Fibroblast of pulmonary artery (primary cell): ENCODE results near the gene BCL11A.

Experiments
- DNase-seq: peaks from one replicate; pipeline ENCODE4 v3.0.0-alpha.2; 2010; ENCODE audit warnings: low read depth
- H3K4me3 ChIP-seq: replicated peaks from 2 replicates; pipeline ENCODE4 v1.5.1; 2011; ENCODE audit warnings: low read depth, mild to moderate bottlenecking, control low read depth, low read length, moderate library complexity
- TF ChIP-seq, protein P1 (sequence below): IDR thresholded peaks from 2 replicates; pipeline ENCODE4 v1.5.1; 2011; ENCODE audit warnings: mild to moderate bottlenecking, control low read depth, low read length, inconsistent platforms; ENCODE audit errors: missing control alignments

BCL11A gene

GRCh38 chr2:60522462-60522861 lies 31.0 kb downstream of the BCL11A start:
- no peak for DNase-seq
- no peak overlapping the region for H3K4me3 ChIP-seq
- TF ChIP-seq, protein P1, sequence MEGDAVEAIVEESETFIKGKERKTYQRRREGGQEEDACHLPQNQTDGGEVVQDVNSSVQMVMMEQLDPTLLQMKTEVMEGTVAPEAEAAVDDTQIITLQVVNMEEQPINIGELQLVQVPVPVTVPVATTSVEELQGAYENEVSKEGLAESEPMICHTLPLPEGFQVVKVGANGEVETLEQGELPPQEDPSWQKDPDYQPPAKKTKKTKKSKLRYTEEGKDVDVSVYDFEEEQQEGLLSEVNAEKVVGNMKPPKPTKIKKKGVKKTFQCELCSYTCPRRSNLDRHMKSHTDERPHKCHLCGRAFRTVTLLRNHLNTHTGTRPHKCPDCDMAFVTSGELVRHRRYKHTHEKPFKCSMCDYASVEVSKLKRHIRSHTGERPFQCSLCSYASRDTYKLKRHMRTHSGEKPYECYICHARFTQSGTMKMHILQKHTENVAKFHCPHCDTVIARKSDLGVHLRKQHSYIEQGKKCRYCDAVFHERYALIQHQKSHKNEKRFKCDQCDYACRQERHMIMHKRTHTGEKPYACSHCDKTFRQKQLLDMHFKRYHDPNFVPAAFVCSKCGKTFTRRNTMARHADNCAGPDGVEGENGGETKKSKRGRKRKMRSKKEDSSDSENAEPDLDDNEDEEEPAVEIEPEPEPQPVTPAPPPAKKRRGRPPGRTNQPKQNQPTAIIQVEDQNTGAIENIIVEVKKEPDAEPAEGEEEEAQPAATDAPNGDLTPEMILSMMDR, result no peak

DNA sequence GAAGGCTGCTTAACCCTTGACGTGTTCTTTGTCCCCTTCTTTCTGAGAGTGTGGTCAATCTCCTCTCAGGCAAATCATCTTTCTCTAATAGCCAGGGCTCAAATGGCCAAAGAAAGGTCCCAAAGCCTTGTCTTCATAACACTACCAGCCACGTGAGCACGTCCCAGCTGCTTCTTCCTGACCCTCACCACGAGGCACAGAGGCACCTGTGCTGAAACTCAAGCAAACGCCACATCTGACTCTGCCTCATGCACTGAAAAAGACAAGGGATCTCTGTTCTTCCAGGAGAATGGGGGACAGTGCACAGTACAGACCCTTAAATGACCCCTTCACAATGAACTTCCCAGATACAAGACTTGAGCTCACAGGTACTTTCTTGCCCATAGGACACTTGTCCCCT lies 31.8 kb downstream of the BCL11A start:
- H3K4me3 ChIP-seq, result no peak overlapping the region
- TF ChIP-seq, protein P1, result no peak
- no peak for DNase-seq

- DNase-seq, result no peak
- H3K4me3 ChIP-seq, result no peak overlapping the region
- TF ChIP-seq, protein P1, result no peak
Observed at GRCh38 chr2:60520917-60521539, 32.4 kb downstream of the BCL11A start.

DNA sequence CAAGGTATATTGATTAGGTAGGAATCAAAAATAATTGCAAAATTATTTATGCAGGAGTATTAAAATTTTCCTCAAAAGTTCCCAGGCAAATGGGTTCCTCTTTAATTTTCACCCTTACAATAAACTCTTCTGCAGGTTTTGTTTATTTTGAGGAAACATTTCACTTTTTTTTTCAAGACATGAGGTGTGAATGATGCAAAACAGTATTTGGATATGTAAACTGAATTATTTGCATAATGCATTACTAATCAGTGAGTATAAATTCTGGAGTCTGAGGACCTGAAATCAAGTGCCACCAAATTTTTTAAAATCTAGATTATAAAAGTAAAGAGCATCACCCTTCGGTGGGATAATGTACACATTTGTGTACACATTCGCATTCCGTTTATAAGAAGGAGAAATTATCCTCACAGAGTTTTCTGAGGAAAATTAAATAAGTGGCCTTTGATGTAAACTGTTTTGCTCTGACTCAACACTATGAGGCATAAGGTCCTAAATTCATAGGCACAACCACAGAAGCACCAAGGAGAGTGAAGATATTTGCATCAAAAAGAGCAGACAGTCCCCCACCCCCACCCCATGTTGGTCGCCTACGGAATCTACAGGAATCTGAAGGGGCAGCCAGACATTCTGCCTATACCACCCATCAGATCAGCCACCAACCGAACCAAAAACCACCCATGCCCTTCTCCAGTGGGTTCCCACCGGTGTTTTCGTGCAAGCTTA lies 33.1 kb downstream of the BCL11A start:
- DNase-seq, result no peak
- TF ChIP-seq, protein P1, result no peak
- no peak overlapping the region for H3K4me3 ChIP-seq

DNA sequence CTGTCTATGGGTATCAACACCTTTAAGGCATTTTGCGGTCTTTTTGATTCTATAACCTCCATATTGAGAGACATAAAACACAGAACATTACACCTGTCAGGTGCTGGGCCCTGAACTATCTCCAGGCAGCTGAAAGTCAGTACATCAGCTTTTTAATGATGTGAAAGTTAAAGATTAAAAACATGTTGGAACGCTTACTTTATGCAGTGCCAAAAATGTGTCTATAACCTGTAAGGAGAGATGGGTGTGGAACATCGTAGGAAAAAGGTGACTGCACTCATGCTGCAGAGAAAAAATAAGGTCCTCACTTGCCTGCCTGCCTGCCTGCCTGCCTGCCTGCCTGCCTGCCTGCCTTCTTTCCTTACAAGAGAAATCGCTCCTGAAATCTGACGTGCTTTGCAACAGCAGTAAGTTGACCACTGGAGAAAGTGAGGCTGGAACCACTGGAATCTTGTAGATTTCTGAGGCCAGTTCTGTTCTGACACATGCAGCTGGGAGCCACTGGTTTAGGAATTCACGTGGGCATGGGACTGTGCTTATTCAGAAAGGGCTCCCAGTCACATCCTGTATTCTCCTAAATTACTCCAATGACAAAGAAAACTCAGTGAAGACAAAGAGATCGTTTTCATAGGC lies 34.1 kb downstream of the BCL11A start:
- TF ChIP-seq, protein P1, result no peak
- H3K4me3 ChIP-seq, result no peak overlapping the region
- no peak for DNase-seq

DNA sequence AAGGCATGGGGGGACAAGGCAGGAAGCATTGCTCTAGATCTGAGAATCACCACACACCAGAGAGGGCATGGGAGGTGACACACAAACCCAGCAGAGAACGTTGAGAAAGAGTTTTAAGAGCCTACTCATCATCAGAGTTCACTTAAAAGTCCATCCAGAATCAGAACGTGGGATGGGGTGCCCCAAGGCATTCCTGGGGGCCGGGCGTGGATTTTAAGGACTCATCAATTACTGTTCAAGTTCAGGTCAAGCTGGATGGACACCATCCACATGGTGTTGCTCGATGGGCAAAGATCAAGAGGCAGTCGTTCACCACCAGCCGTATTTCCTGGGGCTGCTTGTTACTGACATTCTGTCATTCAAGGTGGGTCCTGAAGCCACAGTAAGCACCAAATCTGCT lies 34.9 kb downstream of the BCL11A start:
- no peak for DNase-seq
- TF ChIP-seq, protein P1, result no peak

More for the DNA sequence above, 34.9 kb downstream of the BCL11A start:
- no peak overlapping the region for H3K4me3 ChIP-seq
